ENCODE measurements around the gene FOXO6. TPM values are rescaled to one million over a fixed set of nuclear protein-coding genes. Genes with fewer than 3 reads are reported as not detected.

The FOXO6 gene
- total RNA-seq, 4 donors from 2014 or later = 3.9 to 20.1 (median 7.6) TPM; not detected in 1

DNA sequence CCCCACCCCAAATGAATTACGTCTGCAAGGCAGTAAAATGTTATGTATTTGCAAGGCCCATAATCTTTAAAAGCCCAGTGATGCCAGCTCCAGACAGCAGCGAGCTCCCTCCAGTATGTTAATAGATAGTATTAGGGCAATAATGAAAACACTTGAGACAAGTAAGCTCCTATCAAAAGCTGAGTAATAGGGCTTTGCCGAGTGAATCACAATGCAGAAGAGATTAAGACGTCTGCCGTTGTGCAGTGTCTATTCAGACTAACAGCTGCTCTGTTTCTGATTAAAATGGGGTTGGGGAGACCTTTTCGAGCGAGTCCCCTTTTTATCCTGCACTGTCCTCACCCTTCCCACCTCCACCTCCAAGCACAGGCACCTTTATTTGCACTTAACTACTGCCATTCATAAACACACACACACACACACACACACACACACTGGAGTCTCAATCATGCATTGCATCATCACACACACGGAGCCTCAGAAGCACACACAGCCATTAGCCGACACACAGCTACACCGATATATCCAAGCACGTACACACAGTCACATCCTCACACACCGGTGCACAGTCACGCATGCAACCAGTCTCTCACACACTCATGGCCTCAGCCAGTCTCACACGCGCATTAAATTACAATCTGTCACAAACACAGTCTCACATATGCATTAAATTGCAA, 46.0 kb upstream of the FOXO6 start:
- TF ChIP-seq, protein P1, sequence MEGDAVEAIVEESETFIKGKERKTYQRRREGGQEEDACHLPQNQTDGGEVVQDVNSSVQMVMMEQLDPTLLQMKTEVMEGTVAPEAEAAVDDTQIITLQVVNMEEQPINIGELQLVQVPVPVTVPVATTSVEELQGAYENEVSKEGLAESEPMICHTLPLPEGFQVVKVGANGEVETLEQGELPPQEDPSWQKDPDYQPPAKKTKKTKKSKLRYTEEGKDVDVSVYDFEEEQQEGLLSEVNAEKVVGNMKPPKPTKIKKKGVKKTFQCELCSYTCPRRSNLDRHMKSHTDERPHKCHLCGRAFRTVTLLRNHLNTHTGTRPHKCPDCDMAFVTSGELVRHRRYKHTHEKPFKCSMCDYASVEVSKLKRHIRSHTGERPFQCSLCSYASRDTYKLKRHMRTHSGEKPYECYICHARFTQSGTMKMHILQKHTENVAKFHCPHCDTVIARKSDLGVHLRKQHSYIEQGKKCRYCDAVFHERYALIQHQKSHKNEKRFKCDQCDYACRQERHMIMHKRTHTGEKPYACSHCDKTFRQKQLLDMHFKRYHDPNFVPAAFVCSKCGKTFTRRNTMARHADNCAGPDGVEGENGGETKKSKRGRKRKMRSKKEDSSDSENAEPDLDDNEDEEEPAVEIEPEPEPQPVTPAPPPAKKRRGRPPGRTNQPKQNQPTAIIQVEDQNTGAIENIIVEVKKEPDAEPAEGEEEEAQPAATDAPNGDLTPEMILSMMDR (IDR thresholded peaks at IDR 0.05) = no peak
- TF ChIP-seq POLR2A (IDR thresholded peaks at IDR 0.05) = no peak
- no peaks in the 10 kb centered on the region for H3K9me3 ChIP-seq
- no peak for DNase-seq
- intact Hi-C loops (cut with DNase I; ENCODE audit: low total_unique reads) = no loop called here
- H3K4me3 ChIP-seq = no peak overlapping the region
- no peak overlapping the region for H3K27ac ChIP-seq
- no peaks in the 10 kb centered on the region for H3K36me3 ChIP-seq
- no peaks in the 10 kb centered on the region for H3K27me3 ChIP-seq
- no peaks in the 10 kb centered on the region for H3K4me1 ChIP-seq

DNA sequence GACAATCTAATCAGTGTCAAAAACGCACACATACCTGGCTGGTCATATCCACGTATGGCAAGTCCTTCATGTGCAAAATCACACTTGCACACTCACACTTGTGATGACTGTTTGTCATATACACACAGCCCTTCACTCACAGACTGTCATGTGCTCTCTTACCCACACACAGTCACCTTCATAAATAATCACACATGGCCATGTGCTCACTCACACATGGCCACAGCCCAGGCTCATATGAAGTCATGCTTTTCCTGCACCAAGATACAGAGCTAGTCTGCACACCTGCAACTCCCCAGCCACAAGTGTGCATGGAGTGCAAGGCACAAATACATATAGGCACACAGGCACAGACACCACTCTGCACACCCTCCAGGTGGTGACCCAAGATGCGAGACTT, 45.4 kb upstream of the FOXO6 start:
- DNase-seq = no peak
- no peak overlapping the region for H3K27ac ChIP-seq
- no peak overlapping the region for H3K4me3 ChIP-seq
- TF ChIP-seq, protein P1 (IDR thresholded peaks at IDR 0.05) = no peak
- no peak for TF ChIP-seq POLR2A (IDR thresholded peaks at IDR 0.05)
- H3K27me3 ChIP-seq = no peaks in the 10 kb centered on the region
- H3K4me1 ChIP-seq = no peaks in the 10 kb centered on the region
- intact Hi-C loops (cut with DNase I; ENCODE audit: low total_unique reads) = no loop called here
- no peaks in the 10 kb centered on the region for H3K9me3 ChIP-seq
- H3K36me3 ChIP-seq = no peaks in the 10 kb centered on the region

DNA sequence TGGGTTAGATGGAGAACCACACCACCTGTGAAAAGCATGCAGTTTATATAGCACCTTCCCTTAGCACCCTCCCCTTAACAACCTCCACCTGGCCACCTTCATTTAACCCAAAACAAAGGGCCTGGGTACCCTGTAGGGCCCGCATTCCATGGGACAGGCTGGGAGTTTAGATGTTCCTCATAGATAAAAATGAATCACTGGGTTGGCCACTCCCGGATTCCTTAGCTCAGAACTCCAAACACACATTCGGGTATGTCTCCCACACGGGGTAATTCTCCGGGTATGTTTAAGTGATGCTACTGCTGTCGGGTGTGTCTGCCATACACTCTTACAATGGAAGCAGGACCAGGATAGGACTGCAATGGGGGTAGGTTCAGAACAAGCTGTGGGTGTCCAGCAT, 43.9 kb upstream of the FOXO6 start:
- no peak for DNase-seq

DNA sequence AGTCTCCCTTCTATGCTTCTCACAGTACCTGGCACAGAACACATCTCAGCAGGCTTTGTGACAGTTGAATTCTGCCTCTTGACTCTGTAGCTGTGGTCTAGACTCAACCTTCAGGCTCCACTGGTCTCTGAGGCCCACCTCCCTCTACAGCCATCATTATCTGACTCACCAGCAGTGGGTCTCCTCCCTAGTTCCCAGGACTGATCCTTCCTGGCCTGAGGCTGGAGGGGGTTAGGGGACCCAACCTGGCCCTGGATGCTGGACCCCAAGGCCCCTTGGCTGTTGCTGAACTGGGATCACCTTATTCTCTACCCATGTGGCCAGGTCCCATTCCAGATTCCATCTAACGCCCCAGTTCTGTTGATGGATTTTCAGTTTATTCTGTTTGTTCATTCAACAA, 43.1 kb upstream of the FOXO6 start:
- Histone ChIP-seq H3K36me3 (no peaks in the 10 kb centered on the region), H3K27me3 (no peaks in the 10 kb centered on the region), H3K9me3 (no peaks in the 10 kb centered on the region), H3K4me1 (no peaks in the 10 kb centered on the region), H3K27ac (no peak overlapping the region), H3K4me3 (no peak overlapping the region)
- TF ChIP-seq, protein P1 (IDR thresholded peaks at IDR 0.05) = no peak
- no peak for TF ChIP-seq POLR2A (IDR thresholded peaks at IDR 0.05)
- intact Hi-C loops (cut with DNase I; ENCODE audit: low total_unique reads) = no loop called here
- DNase-seq = no peak

More for the DNA sequence above, 43.9 kb upstream of the FOXO6 start:
- intact Hi-C loops (cut with DNase I; ENCODE audit: low total_unique reads) = no loop called here
- Histone ChIP-seq H3K27me3 (no peaks in the 10 kb centered on the region), H3K27ac (no peak overlapping the region), H3K4me3 (no peak overlapping the region), H3K9me3 (no peaks in the 10 kb centered on the region), H3K36me3 (no peaks in the 10 kb centered on the region), H3K4me1 (no peaks in the 10 kb centered on the region)
- no peak for TF ChIP-seq POLR2A (IDR thresholded peaks at IDR 0.05)
- TF ChIP-seq, protein P1 (IDR thresholded peaks at IDR 0.05) = no peak

DNA sequence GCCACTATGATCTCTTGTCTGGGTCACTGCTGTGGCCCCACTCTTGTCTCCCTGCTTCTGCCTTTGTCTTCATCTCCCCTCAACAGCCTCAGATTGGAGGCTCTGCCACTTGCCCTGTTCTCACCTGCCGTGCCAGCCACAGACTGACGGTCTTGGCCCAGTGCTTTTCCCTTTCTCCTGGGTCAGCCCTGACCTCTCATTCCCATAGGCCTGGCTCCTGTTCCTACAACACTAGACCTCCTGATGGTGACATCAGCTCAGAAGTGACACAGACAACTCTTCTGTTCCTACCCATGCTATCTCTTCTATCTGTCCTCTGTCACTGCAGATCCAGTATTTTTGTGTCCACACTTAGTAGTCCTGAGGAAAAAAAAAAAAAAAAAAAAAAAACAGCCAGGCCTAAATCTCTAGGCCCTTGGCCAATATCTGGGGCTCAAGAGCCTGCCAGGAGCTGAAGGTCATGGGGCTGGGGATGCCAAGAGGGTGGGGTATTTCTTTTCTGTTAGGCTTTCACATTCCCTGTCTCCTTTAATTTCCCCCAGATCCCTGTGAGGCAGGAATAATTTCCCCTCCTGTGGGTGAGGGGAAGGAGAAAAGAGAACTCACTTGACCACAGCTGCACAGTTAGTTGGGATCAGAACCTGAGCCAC, 42.0 kb upstream of the FOXO6 start:
- intact Hi-C loops (cut with DNase I; ENCODE audit: low total_unique reads) = no loop called here
- no peak for DNase-seq
- H3K36me3 ChIP-seq = no peaks in the 10 kb centered on the region
- no peaks in the 10 kb centered on the region for H3K9me3 ChIP-seq
- no peaks in the 10 kb centered on the region for H3K27me3 ChIP-seq
- TF ChIP-seq, protein P1 (IDR thresholded peaks at IDR 0.05) = no peak
- TF ChIP-seq POLR2A (IDR thresholded peaks at IDR 0.05) = no peak
- no peaks in the 10 kb centered on the region for H3K4me1 ChIP-seq
- no peak overlapping the region for H3K4me3 ChIP-seq
- H3K27ac ChIP-seq = no peak overlapping the region
